Measurements from ENCODE around the gene CD40.

DNA sequence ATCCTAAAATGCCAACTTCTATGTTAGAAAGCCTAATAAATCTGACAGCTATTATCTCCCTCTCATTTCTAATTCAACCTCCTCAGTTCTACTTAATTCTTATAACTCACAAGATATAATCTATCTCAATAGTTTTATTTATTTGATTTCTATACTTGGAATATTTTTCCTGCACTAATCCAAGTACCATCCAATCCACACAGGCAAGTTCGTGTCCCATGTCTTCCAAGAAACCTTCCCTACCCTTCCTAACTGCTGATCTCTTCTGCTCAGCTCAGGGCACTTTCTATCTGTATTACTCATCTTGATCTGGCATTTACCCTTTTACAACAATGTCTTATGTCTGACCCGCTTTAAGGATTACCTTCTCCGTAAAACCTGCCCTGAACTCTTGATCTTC lies 46.5 kb upstream of the CD40 start:
- TF ChIP-seq, protein P1, sequence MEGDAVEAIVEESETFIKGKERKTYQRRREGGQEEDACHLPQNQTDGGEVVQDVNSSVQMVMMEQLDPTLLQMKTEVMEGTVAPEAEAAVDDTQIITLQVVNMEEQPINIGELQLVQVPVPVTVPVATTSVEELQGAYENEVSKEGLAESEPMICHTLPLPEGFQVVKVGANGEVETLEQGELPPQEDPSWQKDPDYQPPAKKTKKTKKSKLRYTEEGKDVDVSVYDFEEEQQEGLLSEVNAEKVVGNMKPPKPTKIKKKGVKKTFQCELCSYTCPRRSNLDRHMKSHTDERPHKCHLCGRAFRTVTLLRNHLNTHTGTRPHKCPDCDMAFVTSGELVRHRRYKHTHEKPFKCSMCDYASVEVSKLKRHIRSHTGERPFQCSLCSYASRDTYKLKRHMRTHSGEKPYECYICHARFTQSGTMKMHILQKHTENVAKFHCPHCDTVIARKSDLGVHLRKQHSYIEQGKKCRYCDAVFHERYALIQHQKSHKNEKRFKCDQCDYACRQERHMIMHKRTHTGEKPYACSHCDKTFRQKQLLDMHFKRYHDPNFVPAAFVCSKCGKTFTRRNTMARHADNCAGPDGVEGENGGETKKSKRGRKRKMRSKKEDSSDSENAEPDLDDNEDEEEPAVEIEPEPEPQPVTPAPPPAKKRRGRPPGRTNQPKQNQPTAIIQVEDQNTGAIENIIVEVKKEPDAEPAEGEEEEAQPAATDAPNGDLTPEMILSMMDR (IDR thresholded peaks at IDR 0.05): no peak
- no peak for TF ChIP-seq TCF7L2 (IDR thresholded peaks at IDR 0.05; ENCODE audit: low read depth, low read length)
- TF ChIP-seq, protein P2, sequence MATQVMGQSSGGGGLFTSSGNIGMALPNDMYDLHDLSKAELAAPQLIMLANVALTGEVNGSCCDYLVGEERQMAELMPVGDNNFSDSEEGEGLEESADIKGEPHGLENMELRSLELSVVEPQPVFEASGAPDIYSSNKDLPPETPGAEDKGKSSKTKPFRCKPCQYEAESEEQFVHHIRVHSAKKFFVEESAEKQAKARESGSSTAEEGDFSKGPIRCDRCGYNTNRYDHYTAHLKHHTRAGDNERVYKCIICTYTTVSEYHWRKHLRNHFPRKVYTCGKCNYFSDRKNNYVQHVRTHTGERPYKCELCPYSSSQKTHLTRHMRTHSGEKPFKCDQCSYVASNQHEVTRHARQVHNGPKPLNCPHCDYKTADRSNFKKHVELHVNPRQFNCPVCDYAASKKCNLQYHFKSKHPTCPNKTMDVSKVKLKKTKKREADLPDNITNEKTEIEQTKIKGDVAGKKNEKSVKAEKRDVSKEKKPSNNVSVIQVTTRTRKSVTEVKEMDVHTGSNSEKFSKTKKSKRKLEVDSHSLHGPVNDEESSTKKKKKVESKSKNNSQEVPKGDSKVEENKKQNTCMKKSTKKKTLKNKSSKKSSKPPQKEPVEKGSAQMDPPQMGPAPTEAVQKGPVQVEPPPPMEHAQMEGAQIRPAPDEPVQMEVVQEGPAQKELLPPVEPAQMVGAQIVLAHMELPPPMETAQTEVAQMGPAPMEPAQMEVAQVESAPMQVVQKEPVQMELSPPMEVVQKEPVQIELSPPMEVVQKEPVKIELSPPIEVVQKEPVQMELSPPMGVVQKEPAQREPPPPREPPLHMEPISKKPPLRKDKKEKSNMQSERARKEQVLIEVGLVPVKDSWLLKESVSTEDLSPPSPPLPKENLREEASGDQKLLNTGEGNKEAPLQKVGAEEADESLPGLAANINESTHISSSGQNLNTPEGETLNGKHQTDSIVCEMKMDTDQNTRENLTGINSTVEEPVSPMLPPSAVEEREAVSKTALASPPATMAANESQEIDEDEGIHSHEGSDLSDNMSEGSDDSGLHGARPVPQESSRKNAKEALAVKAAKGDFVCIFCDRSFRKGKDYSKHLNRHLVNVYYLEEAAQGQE (IDR thresholded peaks at IDR 0.05; ENCODE audit: insufficient read depth in 1 of 2, low read depth in 2 of 2, low read length in 1 of 2): no peak
